Measurements from ENCODE around the gene MAP4K4. TPM values are rescaled to one million over a fixed set of nuclear protein-coding genes. Genes with fewer than 3 reads are reported as not detected.
A peak's percentile ranks its signal among the peaks of the same experiment; 100 is the strongest.

MAP4K4 gene
- total RNA-seq, 1 donor from 2014 or later = 76.9 TPM

DNA sequence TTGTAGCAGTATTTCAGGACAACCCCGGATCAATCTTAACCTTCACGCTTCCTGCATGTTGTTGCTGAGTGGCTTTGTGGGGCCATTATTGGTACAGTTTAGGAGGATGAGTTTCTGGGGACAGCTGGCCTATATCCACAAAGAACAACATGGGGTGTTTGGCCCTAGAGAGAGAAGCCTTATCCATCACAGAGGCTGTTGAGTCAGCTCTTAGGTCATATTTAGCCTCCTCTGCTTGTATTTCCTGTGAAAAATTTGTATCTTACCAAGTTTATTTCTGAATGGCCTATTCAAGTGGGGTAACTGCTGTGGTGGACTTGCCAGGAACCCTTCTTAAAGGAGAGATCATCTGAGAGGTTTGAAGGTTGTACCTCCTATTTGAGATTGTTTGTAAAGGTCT, 77.6 kb downstream of the MAP4K4 start:
- intact Hi-C loops (cut with DNase I) = no loop called here
- no peak for ATAC-seq (ENCODE audit: poor library complexity)
- no peak for DNase-seq

DNA sequence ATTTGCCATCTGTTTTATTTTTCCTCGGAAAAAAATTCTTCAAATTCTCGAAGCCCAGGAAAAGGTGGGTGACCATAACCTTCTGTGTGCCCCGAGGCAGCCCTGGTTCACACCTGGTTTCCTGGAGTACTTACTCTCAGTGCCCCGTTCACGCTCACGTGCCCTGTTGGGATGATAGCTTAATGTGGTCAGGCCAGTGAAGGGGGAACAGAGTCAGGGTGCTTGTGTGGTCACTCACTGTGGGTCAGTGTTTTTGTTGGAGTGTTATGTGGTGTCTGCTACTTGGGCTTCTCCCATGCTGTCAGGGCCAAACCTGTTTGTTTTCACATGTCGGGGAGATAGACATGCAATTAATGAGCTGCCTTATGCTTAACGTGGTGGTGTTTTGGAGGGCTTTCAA, 78.1 kb downstream of the MAP4K4 start:
- intact Hi-C loops (cut with DNase I) = no loop called here
- ATAC-seq (ENCODE audit: poor library complexity) (no peak), DNase-seq (no peak)

DNA sequence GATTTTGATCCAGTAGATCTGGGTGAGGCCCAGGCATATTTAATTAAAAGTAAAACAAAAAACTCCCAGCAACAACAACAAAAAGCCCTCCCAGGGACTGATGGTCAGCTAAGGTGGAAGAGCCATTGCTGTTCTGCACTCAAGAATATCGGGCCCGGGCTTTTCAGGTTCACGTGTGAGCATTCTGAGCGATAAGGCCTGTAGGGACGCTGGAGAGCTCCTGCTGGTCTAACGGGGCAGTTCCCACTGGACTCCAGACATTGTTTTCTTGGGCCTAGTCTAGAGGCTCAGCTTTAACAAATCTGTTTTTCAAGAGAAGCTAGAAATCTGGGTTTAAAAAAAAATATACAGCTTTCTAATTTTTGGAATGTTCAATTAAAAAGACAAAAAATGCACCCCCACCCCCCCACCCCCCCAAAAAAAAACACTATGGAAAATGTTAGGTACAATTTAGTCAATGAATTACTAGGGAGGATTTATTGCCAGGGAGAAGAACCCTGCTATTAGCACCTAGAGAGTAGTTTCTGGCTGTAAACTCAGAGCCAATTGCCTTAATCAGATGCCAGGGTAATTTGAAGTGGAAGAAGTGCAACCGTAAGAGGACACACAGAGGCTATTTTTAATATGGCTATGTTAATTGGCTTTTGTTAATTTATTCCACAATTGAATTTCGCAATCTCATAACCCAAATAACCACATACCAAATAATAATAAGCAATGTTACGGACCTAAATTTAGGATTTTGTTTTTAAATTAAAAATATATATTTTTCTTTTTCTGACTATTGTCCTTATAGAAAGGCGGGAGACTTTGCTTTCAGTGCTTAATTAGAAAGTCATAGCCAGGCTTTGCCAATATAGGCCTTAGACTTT, 78.9 kb downstream of the MAP4K4 start:
- intact Hi-C loops (cut with DNase I) = no loop called here
- no peak for DNase-seq
- peak; percentile 63 for ATAC-seq (ENCODE audit: poor library complexity)

DNA sequence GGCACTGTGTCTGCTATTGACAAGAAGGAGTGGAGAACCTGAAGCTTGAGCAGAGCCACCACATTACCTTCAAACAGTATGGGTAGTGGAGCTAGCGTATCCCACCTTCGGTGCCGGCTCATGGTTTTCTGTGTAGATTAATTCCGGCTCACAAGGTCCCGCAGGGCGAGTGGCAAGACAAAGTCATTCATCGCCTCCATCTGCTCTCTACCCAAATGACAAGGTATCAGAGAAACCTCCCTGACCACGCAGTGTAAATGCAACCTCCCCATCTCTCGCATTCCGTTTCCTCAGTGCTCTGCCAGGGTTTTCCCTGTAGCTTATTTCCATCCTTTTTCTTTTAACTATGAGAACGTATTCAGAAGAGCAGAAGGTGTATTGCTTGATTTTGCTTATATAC, 79.8 kb downstream of the MAP4K4 start:
- DNase-seq (no peak), ATAC-seq (ENCODE audit: poor library complexity) (peak; percentile 6)
- intact Hi-C loops (cut with DNase I) = no loop called here

DNA sequence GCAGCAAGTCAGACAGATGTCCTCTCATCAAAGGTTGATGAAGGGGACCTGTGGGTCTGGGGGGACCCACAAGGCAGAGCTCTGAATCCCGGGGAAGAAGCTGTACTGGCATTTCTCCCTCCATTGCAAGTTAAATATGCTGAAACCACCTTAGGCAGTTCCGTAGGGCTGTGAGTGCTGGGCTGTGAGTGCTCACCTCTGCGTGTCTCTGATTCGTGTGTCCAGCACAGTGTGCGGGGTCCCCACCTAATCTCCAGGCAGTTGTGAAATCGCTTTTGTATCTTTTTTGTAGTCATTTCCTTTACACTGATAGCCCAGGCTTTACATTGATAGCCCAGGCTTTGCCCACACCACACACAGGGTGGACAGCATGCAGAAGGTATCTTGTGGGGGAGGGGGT, 80.6 kb downstream of the MAP4K4 start:
- intact Hi-C loops (cut with DNase I) = no loop called here
- no peak for DNase-seq
- ATAC-seq (ENCODE audit: poor library complexity) = no peak

DNA sequence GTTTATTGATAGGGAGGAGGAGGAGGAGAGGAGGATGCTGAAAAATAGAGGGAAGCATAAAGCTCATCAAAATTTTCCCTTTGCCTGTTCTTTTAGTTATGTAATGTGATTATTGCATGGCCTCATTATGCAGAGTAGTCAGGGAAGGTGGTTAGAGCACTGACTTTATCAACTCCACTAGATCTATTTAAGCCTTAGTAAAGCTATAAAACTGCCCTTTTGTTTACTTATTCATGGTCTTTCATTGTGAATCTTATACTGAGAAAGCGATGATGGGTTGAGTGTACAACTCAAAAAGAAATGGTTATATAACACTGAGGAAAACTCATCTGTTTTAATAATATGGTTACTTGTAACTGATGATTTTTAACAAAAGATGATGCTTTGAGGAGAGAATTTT, 81.7 kb downstream of the MAP4K4 start:
- DNase-seq (no peak), ATAC-seq (ENCODE audit: poor library complexity) (no peak)
- intact Hi-C loops (cut with DNase I) = no loop called here

DNA sequence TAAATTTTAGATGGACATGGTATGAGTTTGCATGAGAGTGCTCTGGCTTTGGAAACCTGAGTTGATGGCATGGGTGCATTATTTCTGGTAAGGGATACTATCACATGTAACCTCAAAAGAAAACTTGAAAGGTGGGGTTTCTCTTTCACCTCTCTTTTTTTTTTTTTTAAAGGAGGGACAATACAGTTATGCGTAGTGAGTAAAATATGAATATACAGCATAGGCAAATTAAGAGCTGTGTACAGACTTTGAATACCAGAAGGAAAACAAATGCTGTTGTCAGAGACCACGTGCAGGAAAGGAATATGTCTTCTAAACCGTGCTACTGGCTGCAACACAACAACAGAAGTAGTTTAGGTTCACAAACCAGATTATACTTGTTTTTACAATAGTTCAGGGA, 82.1 kb downstream of the MAP4K4 start:
- intact Hi-C loops (cut with DNase I) = no loop called here
- DNase-seq (no peak), ATAC-seq (ENCODE audit: poor library complexity) (no peak)

DNA sequence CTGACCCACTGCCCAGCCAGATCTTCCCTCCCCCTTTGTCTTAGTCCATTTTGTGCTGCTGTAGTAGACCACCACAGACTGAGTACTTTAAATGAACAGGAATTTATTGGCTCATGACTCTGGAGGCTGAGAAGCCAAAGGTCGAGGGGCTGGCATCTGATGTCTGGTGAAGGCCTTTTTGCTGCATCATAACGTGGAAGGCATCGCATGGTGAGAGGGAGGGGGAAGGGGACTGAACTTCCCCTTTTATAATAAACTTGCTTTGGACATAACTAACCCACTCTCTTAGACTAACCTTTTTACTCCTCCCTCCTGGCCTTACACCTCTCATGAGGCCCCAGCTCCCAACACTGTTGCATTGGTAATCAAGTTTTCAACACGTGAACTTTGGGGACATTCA, 83.8 kb downstream of the MAP4K4 start:
- no peak for DNase-seq
- no peak for ATAC-seq (ENCODE audit: poor library complexity)
- intact Hi-C loops (cut with DNase I) = no loop called here

DNA sequence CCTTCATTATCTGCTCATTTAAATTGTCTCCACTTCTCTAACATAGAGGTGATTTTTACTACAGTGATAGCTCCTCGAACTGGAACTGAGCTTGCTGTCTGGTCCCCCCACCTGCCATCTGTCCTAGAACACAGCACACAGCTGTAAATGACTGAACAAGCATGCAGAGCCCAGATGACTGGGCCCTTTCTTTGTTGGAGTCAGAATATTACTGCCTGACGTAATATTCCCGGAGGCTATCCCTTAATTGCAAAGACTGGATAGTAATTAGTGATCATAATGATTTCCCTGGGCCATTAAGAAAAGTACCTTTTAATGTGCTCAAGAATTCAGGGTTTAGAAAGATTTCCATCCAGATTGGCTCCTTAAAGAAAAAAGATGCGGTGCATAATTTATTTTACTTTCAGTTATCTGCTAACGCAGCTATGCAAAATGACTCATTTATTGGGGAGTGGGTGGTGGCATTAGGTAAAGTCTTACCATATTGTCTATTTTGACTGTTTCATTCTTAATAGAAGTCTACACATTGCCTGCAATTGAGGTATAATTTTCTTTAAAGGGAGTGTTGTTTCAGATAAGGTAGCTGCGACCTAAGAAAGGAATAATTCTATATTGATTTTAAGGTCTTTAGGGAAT, 84.4 kb downstream of the MAP4K4 start:
- ATAC-seq (ENCODE audit: poor library complexity) (no peak), DNase-seq (no peak)
- intact Hi-C loops (cut with DNase I) = no loop called here

DNA sequence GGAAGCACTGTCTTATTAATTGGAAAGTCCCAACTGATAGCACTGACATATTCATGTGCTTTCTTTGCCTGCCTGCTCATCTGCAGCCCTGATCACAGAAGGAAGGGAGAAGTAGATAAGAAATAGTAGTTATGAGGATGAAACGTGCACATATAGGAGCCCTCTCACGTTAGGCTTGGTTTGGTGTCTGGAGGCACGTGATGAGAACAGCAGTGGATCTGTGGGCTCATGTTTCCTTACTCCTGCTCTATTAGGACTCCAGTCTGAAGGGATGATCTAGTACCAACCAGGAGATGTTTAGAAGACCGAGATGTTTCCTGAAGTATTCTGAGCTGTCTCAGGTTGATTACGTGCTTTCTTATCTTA, 84.9 kb downstream of the MAP4K4 start:
- DNase-seq (no peak), ATAC-seq (ENCODE audit: poor library complexity) (no peak)
- intact Hi-C loops (cut with DNase I) = no loop called here

DNA sequence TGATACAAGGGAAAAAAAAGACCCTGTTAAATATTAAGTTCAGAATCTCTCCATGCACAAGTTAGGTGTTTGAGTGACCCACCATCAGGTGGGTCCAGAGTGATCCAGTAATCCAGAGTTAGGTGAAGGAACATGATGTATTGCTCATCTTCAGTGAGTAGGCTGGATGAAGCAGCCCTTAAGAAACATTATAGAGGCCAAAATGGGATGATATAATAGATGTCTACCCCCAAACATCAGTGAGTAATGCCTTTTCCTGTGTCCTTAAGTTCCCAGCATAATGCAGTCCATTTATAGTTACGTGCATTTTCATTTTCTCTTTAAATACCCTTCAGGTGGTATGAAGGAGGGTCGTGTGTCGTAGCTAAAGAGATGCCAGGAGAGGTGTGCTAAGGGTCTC, 89.6 kb downstream of the MAP4K4 start:
- DNase-seq = no peak
- intact Hi-C loops (cut with DNase I) = no loop called here
- no peak for ATAC-seq (ENCODE audit: poor library complexity)

DNA sequence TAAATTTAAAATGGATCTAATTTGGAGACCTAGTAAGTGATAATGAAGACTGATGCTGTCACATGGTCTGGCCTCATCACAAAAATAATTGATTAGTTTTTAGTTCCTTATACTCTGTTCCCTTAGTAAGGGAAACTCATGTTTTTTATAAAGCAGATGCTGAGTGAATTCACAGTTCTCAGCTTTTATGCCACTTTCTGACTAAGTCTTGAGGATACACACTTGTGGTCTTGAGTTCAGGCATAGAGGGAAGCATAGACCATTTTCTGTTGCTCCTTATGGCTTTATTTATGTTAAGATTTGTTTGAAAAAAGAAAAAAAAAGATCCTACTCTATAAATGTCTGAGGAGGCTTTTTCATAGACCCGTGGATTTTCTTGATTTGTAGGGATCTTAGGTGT, 91.1 kb downstream of the MAP4K4 start:
- no peak for ATAC-seq (ENCODE audit: poor library complexity)
- DNase-seq = no peak
- intact Hi-C loops (cut with DNase I) = no loop called here

DNA sequence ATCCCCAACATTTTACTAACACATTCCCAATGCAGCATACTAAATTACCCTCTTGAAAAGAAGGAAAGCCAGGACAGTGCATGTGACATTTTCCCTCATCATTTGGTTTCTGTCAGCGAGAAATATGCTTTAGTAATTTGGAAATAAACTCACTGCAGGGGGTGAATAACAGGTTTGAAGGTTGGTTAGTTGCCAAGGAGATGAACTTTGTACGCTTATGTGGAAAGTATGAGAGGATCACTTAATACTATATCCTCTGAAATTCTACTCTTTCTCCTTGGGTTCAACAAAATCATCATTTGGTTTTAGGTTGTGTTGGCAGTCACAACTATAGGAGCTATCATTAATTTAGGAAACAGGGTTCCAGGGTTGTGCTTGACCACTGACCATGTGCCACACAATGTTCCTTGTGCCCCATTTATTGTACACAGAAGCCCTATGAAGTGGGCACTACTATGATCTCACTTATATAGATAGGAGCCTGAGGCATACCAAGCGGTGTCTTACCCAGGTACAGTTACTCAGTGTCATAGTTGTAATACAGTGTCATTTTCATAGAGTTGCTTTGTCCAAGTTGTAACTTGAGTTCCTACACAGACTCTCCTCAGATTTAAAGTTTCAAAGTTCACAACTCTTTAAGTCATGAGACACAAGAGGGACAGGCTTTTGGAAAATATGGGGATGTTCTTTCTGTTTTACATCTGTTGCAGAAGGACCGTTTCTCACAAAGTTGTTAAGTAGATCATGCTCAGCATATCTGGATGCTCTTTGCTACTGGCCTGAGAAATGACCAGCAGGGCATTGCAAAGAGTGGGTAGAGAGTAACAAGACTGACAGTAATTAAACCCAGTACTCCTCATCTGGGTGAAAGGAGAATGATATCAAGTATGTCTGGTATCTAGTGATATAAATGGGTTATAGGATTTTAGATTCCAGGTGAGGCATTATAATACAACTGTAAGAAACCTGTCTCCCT, 91.8 kb downstream of the MAP4K4 start:
- ATAC-seq (ENCODE audit: poor library complexity) (no peak), DNase-seq (no peak)
- intact Hi-C loops (cut with DNase I) = no loop called here

DNA sequence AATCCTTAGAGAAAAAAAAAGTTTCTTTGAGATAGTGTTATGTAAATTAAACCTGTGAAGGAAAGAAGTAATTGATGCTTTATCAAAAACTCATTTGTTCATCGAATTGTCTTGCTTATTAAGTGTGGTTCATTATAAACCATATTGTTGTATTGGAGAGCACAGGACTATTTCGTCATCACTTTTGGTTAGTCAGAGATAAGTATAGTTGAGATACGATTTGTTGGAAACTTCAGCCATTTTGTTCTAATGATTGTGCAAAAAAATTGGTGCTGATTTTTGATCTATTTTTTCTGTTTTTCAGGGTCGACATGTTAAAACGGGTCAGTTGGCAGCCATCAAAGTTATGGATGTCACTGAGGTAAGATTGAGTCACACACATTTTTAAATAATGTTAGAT, 92.9 kb downstream of the MAP4K4 start:
- intact Hi-C loops (cut with DNase I) = no loop called here
- ATAC-seq (ENCODE audit: poor library complexity) = no peak

DNA sequence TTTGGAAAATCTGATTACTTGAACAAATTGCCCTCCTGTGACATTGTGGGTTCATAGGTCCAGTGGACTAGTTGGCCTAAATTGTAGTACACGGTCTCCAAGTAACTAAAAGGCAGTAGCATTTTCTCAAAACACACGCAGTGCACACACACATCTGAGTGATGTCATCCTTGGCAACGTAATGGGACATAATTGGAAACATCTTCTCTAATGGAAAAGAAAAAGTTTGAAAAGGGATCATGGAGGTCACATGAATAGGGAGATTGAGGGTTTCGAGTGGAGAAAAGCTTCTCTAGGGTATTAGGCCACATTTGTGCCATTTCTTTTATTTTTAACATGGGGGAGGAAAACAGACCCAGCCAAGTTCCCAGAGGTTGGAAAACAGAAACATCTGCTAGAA, 93.3 kb downstream of the MAP4K4 start:
- intact Hi-C loops (cut with DNase I) = no loop called here
- ATAC-seq (ENCODE audit: poor library complexity) (peak; percentile 81), DNase-seq (no peak)

More for the DNA sequence above, 92.9 kb downstream of the MAP4K4 start:
- DNase-seq = no peak

DNA sequence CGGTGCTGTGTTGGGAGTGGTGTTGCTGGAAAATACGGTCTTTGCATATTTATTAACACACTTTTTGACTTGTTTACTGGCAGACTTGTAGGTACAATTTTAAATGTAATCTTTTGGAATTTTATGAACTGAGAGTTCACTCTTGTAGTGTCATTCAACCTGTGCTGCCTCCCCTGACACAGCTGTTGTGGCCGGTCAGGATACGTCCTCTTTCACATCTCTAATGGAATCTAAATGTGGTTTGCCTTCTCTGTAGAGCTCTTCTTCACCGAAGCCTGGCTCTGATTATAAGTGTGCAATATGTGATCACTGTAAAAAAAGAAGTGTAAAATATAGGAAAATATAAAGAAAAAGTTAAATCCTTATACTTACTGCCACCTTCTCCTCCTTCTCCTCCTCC, 94.7 kb downstream of the MAP4K4 start:
- intact Hi-C loops (cut with DNase I) = no loop called here
- DNase-seq (no peak), ATAC-seq (ENCODE audit: poor library complexity) (no peak)

DNA sequence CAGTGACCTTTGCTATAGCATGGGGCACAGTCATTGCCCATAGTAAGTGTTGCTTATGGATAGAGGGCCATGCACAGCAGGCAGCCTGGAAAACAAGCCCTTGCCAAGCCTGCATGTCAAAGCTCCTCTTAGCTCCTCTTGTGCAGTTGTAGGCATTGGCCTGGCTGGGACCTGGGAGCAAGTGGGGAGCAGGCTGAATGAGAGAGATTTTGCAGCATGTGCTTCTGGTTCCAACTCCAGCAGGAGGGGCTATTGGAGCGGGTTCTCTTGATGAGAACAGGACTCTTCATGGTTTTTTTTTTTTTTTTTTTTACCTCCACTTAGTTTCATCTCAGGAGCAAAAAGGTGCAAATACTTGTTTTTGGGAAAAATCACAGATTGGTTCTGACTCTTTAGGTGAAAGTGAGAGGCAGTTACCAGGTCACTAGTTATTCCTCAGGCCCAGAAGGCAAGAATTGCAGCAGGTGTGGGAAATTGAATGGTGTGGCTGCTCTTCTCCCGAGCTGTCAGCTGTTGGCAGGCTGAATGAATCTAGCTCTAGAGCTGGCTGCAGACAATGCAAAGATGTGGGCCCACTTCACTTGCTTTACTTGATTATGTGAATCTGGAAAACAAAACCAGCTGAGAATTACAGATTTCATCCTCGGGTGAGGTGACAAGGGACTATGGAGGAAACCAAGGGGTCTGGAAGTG, 95.9 kb downstream of the MAP4K4 start:
- ATAC-seq (ENCODE audit: poor library complexity) (peak; percentile 45), DNase-seq (no peak)
- intact Hi-C loops (cut with DNase I) = no loop called here

DNA sequence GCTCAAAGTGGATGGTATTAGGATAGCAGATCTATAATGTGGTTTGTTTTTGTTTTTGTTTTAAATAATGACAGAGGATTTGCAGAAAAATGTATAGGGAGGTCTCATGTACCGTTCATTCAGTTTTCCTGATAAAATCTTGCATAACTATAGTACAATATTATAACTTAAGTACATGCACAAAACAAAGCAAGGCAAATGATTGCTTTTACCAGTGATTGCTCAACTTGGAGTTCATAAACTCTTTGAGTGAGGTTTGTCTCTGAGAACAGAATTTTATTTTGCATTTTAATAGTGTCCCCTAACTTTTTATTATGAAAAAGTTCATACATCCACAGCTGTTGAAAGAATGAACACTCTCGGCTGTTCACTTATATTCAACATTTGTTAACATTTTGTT, 96.6 kb downstream of the MAP4K4 start:
- no peak for ATAC-seq (ENCODE audit: poor library complexity)
- no peak for DNase-seq
- intact Hi-C loops (cut with DNase I) = no loop called here

DNA sequence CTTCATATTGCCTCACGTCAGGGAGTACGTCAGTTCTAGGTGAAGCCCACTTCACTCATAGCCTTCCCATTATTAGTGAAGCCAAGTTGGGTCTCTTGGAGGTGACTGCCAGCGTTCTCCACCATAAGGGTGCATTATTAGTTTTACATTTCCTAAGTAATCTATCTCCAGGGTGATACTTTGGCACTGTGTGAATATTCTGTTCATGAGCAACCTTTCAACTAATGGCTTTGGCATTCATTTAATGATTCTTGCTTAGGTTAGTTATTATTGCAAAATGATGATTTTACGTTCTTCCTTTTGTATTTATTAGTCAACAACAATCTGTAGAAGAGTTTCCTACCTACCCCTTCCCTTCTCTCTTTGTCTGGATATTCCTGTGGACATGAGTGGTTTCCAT, 97.5 kb downstream of the MAP4K4 start:
- ATAC-seq (ENCODE audit: poor library complexity) (no peak), DNase-seq (no peak)
- intact Hi-C loops (cut with DNase I) = no loop called here
